Measurements from ENCODE around the gene LRRC8B. TPM values are rescaled to one million over a fixed set of nuclear protein-coding genes. Genes with fewer than 3 reads are reported as not detected.
A peak's percentile ranks its signal among the peaks of the same experiment; 100 is the strongest.

The LRRC8B gene
- total and polyA plus RNA-seq, 9 of the 15 experiments (the other 6 are each of a cell fraction or from before 2014, with no cell fraction given): 4.3 to 43.7 (median 14.4) TPM

DNA sequence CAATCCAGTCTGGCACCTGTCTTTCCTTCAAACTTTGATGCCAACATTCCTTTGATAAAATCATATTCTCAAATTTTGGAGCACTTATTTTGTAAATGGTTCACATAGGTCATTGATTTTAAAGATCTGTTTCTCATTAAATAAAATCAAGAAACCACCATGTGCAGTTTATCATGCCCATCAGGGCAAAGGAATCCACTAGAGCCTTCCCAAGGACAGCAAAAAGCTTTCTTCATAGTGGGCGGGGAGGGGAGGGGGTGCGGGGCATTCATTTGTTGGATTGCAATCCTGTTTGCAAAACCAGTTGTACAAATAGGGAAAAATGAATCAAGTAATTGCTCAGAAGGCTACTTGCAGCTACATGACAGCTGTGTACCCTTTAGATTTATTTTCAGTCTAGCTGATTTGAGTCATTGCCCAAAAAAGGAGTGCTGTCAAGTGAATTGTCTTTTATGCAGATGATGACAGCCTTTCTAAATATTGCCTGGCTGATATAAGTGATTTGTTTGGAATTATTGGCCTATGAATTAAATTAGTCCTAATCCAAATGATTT is 23.0 kb downstream of the LRRC8B start (continued):
- 0 out of 2 replicates have a peak, but pooled peaks have one; percentile 15 for TF ChIP-seq GTF2E2 (tag; IDR thresholded peaks at IDR 0.05)
- TF ChIP-seq DPF2 (IDR thresholded peaks at IDR 0.05): 0 out of 2 replicates have a peak, but pooled peaks have one; percentile 22
- TF ChIP-seq KLF6 (CRISPR knock-in tag; IDR thresholded peaks at IDR 0.05; ENCODE audit: borderline replicate concordance): no peak
- TF ChIP-seq, protein P1, sequence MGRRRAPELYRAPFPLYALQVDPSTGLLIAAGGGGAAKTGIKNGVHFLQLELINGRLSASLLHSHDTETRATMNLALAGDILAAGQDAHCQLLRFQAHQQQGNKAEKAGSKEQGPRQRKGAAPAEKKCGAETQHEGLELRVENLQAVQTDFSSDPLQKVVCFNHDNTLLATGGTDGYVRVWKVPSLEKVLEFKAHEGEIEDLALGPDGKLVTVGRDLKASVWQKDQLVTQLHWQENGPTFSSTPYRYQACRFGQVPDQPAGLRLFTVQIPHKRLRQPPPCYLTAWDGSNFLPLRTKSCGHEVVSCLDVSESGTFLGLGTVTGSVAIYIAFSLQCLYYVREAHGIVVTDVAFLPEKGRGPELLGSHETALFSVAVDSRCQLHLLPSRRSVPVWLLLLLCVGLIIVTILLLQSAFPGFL (CRISPR knock-in tag; IDR thresholded peaks at IDR 0.05): no peak
- peak; percentile 75; the same call in 1 of the 2 replicates for TF ChIP-seq ATF3 (IDR thresholded peaks at IDR 0.05)
- TF ChIP-seq ATF3 (CRISPR knock-in tag; conservative IDR thresholded peaks at IDR 0.05): no peak
- peak; percentile 83 for TF ChIP-seq JUND (IDR thresholded peaks at IDR 0.05; ENCODE audit: borderline replicate concordance, low read depth, low read length)
- TF ChIP-seq JUND (tag; IDR thresholded peaks at IDR 0.05; ENCODE audit: borderline replicate concordance, low read depth, low read length): peak; percentile 65; the same call in 1 of the 3 replicates
- 0 out of 2 replicates have a peak, but pooled peaks have one; percentile 8 for TF ChIP-seq POLR2H (tag; IDR thresholded peaks at IDR 0.05; ENCODE audit: low read depth)
- peak; percentile 91 for TF ChIP-seq FOSL1 (tag; conservative IDR thresholded peaks at IDR 0.05)
- TF ChIP-seq, protein P2, sequence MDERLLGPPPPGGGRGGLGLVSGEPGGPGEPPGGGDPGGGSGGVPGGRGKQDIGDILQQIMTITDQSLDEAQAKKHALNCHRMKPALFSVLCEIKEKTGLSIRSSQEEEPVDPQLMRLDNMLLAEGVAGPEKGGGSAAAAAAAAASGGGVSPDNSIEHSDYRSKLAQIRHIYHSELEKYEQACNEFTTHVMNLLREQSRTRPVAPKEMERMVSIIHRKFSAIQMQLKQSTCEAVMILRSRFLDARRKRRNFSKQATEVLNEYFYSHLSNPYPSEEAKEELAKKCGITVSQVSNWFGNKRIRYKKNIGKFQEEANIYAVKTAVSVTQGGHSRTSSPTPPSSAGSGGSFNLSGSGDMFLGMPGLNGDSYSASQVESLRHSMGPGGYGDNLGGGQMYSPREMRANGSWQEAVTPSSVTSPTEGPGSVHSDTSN (CRISPR knock-in tag; IDR thresholded peaks at IDR 0.05; ENCODE audit: low read depth): no peak
- TF ChIP-seq, protein P2 (tag; conservative IDR thresholded peaks at IDR 0.05; ENCODE audit: low read depth): peak; percentile 92
- TF ChIP-seq, protein P3, sequence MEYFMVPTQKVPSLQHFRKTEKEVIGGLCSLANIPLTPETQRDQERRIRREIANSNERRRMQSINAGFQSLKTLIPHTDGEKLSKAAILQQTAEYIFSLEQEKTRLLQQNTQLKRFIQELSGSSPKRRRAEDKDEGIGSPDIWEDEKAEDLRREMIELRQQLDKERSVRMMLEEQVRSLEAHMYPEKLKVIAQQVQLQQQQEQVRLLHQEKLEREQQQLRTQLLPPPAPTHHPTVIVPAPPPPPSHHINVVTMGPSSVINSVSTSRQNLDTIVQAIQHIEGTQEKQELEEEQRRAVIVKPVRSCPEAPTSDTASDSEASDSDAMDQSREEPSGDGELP (CRISPR knock-in tag; IDR thresholded peaks at IDR 0.05; ENCODE audit: borderline replicate concordance): no peak
- no peak for TF ChIP-seq ZNF655 (CRISPR knock-in tag; IDR thresholded peaks at IDR 0.05)
- TF ChIP-seq ARID3B (CRISPR knock-in tag; IDR thresholded peaks at IDR 0.05; ENCODE audit: borderline replicate concordance): no peak
- no peak for TF ChIP-seq FOXP1 (CRISPR knock-in tag; IDR thresholded peaks at IDR 0.05)
- peak; percentile 34; the same call in 1 of the 2 replicates for TF ChIP-seq ARID1B (IDR thresholded peaks at IDR 0.05)
- no peak for TF ChIP-seq MTA2 (IDR thresholded peaks at IDR 0.05; ENCODE audit: low read depth)
- peak; percentile 58; the same call in 1 of the 2 replicates for TF ChIP-seq MEF2A (IDR thresholded peaks at IDR 0.05; ENCODE audit: control insufficient read depth, low read depth, low read length)
